K562 (cell line): ENCODE measurements around the gene INMT. TPM values are rescaled to one million over a fixed set of nuclear protein-coding genes. Genes with fewer than 3 reads are reported as not detected.
A peak's percentile ranks its signal among the peaks of the same experiment; 100 is the strongest.

Experiments used
- ATAC-seq: fragments of 200-7000 bp; cut with Tn5 transposase; 3 replicates; pipeline ENCODE4 v1.9.1; 2020; ENCODE audit warnings: moderate library complexity
- BruUV-seq: library from RNA; stranded (reverse); fragments of 400-500 nt; replicated peaks from 2 replicates; lab custom pipeline; 2021; lab: Mats Ljungman, UMichigan
- CTCF ChIA-PET: fragments of 300-600 bp; formaldehyde crosslinking; extraction: SDS; loops from one replicate; lab custom pipeline; 2021; ENCODE audit warnings: low intra/inter-chr PET ratio; lab: Yijun Ruan, JAX
- POLR2A ChIA-PET: fragments of 300-600, 350-650 bp; sonication (Branson Sonifier 250); formaldehyde crosslinking; extraction: SDS; loops from one replicate; lab custom pipeline; 2021; ENCODE audit warnings: antibody characterized with exemption, inconsistent platforms; lab: Yijun Ruan, JAX
- DNase-seq, 4 experiments: peaks; one replicate each; pipeline versions ENCODE4 v3.0.0 to v3.0.0-alpha.2; 2011 to 2018; ENCODE audit warnings: low spot score in 3 of 4, mixed read lengths in 3 of 4; ENCODE audit errors: extremely low read depth in 1 of 4
- FAIRE-seq: peaks from 2 replicates; lab custom pipeline; 2011; peaks lifted over from hg19 to GRCh38; lab: Jason Lieb, UNC
- H2AFZ ChIP-seq: 2 replicates; pipeline ENCODE4 v1.6.0; 2011; ENCODE audit warnings: low read depth, low read length, control low read depth, inconsistent platforms
- H3K27ac ChIP-seq: fragments of 200-600 bp; 3 replicates; pipeline ENCODE4 v1.8.0; 2011; ENCODE audit warnings: low read depth, mild to moderate bottlenecking, control low read depth, inconsistent platforms, low read length, moderate library complexity, mixed read lengths; ENCODE audit errors: extremely low read depth
- H3K27me3 ChIP-seq, 2 experiments: fragments of 300-600 bp in 1 of 2; 2 replicates in 1 of 2; 3 replicates in 1 of 2; pipeline versions ENCODE4 v1.6.0 to v1.8.0; 2011; ENCODE audit warnings: inconsistent platforms in 2 of 2, low read length in 2 of 2, mild to moderate bottlenecking in 1 of 2, mixed read lengths in 1 of 2, moderate library complexity in 1 of 2; ENCODE audit not compliant: control insufficient read depth in 2 of 2, insufficient read depth in 2 of 2
- H3K36me3 ChIP-seq: fragments of 300-600 bp; 3 replicates; pipeline ENCODE4 v1.8.0; 2011; ENCODE audit warnings: mild to moderate bottlenecking, low read length, inconsistent platforms; ENCODE audit not compliant: control insufficient read depth, insufficient read depth
- H3K4me1 ChIP-seq, 2 experiments: fragments of 200-600 bp in 1 of 2; replicated peaks in 1 of 2; 2 replicates in 1 of 2; 3 replicates in 1 of 2; pipeline versions ENCODE4 v1.5.1 to v1.8.0; 2011; ENCODE audit warnings: inconsistent platforms in 2 of 2, low read length in 2 of 2, mild to moderate bottlenecking in 1 of 2, mixed read lengths in 1 of 2, moderate library complexity in 1 of 2; ENCODE audit not compliant: control insufficient read depth in 2 of 2, insufficient read depth in 2 of 2
- H3K4me2 ChIP-seq: 2 replicates; pipeline ENCODE4 v1.6.1; 2011; ENCODE audit warnings: low read length, control low read depth, inconsistent platforms, mixed read lengths; ENCODE audit not compliant: insufficient read depth
- H3K4me3 ChIP-seq: fragments of 200-600 bp; sonication (generic), shearing (Covaris generic); 2 replicates; pipeline ENCODE4 v1.5.1; 2016; ENCODE audit warnings: control low read depth, inconsistent platforms
- H3K79me2 ChIP-seq: fragments of 200-600 bp; 3 replicates; pipeline ENCODE4 v1.8.0; 2011; ENCODE audit warnings: low read length, inconsistent platforms; ENCODE audit not compliant: control insufficient read depth, insufficient read depth
- H3K9ac ChIP-seq, 2 experiments: 2 replicates each; pipeline versions ENCODE4 v1.6.0 to v1.6.1; 2011; ENCODE audit warnings: low read depth in 2 of 2, low read length in 2 of 2, control low read depth in 1 of 2, inconsistent platforms in 1 of 2, mild to moderate bottlenecking in 1 of 2, mixed read lengths in 1 of 2; ENCODE audit not compliant: insufficient read depth in 1 of 2
- H3K9me1 ChIP-seq: one replicate; pipeline ENCODE4 v1.6.0; 2011; ENCODE audit warnings: inconsistent platforms, mild to moderate bottlenecking, low read length, moderate library complexity; ENCODE audit not compliant: control insufficient read depth, insufficient read depth
- H3K9me3 ChIP-seq: replicated peaks from 2 replicates; pipeline ENCODE4 v1.5.1; 2011; ENCODE audit warnings: low read depth, low read length, inconsistent platforms; ENCODE audit not compliant: control insufficient read depth, insufficient read depth
- H4K20me1 ChIP-seq: replicated peaks from 2 replicates; pipeline ENCODE4 v1.6.1; 2011; ENCODE audit warnings: low read length, inconsistent platforms, mixed read lengths; ENCODE audit not compliant: control insufficient read depth, insufficient read depth
- CBX8 ChIP-seq: fragments of 200-600 bp; sonication (generic); IDR thresholded peaks from 2 replicates; pipeline ENCODE4 v1.6.1; 2012; ENCODE audit warnings: borderline replicate concordance, mixed run types, low read depth, mild to moderate bottlenecking, moderate library complexity, mixed read lengths, low read length, control low read depth, inconsistent platforms; ENCODE audit not compliant: poor library complexity, severe bottlenecking; ENCODE audit errors: extremely low read depth
- CXXC5 ChIP-seq: fragments of 250-450 bp; sonication (Bioruptor Pico); IDR thresholded peaks from 2 replicates; pipeline ENCODE4 v1.8.0; 2022; ENCODE audit warnings: inconsistent platforms, mild to moderate bottlenecking, moderate library complexity
- ELF1 ChIP-seq: fragments of 200-800 bp; sonication (Bioruptor generic); IDR thresholded peaks from 2 replicates; pipeline ENCODE4 v1.6.1; 2016; ENCODE audit warnings: missing genetic modification characterization, missing compliant biosample characterization
- HDAC3 ChIP-seq: fragments of 450-650 bp; IDR thresholded peaks from 2 replicates; pipeline ENCODE4 v1.6.1; 2018; ENCODE audit warnings: borderline replicate concordance, mild to moderate bottlenecking, moderate library complexity; ENCODE audit not compliant: partially characterized antibody
- HLTF ChIP-seq: fragments of 450-650 bp; IDR thresholded peaks from 2 replicates; pipeline ENCODE4 v1.6.1; 2016
- PHB ChIP-seq: fragments of 250-450 bp; sonication (Bioruptor Pico); IDR thresholded peaks from 2 replicates; pipeline ENCODE4 v1.5.0; 2021
- ZNF589 ChIP-seq: fragments of 200-800 bp; sonication (Bioruptor generic); IDR thresholded peaks from 2 replicates; pipeline ENCODE4 v1.6.1; 2016; ENCODE audit warnings: low read depth, missing genetic modification characterization, missing compliant biosample characterization
- WGBS: fragments of 100-300 bp; shearing (Covaris generic); methylation state at CpG from one replicate; pipeline ENCODE4 v1.1.6; 2016; ENCODE audit warnings: low coverage, mixed read lengths; ENCODE audit not compliant: insufficient coverage; ENCODE audit errors: missing lambda C conversion rate; 5-methylcytosine and 5-hydroxymethylcytosine counted together
- in situ Hi-C: fragments of 300-500 bp; cut with MboI; formaldehyde crosslinking; loops from 4 replicates; pipeline ENCODE4 v1.15.0; 2018; ENCODE audit warnings: inconsistent platforms, mixed read lengths
- intact Hi-C: fragments of 100-400 bp; cut with micrococcal nuclease; formaldehyde crosslinking; loops from 2 replicates; pipeline ENCODE4 v1.14.2; 2022
- polyA plus RNA-seq, 8 experiments: library from polyadenylated mRNA; depleted of rRNA in 4 of 8; stranded (reverse) in 5 of 8; unstranded in 3 of 8; fragments of >200 nt; fragmentation: Nextera tagmentation in 2 of 8; fragmentation: Illumina TruSeq in 1 of 8; extraction: Ambion mirVana in 2 of 8; extraction: Trizol in 1 of 8; gene quantifications; 2 replicates each; pipeline versions ENCODE4 v1.2.1 to v1.2.3, GENCODE V29; 2011 to 2014; ENCODE audit warnings: inconsistent platforms in 1 of 8, missing spikeins in 1 of 8
- total RNA-seq, 7 experiments: library from RNA; depleted of rRNA in 6 of 7; stranded (reverse); fragments of >200 nt in 6 of 7; fragmentation: Illumina TruSeq in 2 of 7; extraction: Trizol in 2 of 7; gene quantifications; 2 replicates each; pipeline versions ENCODE4 v1.2.1 to v1.2.3, GENCODE V29; 2011 to 2021; ENCODE audit warnings: low replicate concordance in 1 of 7
- TF ChIP-seq, protein P1 (sequence below): fragments of 450-650 bp; IDR thresholded peaks from 2 replicates; pipeline ENCODE4 v1.6.1; 2014; ENCODE audit warnings: low read depth, mild to moderate bottlenecking, moderate library complexity, borderline replicate concordance
- TF ChIP-seq, protein P2 (sequence below): fragments of 450-650 bp; IDR thresholded peaks from one replicate; pipeline ENCODE4 v1.6.1; 2018; ENCODE audit warnings: mild to moderate bottlenecking, moderate library complexity; ENCODE audit not compliant: partially characterized antibody
- TF ChIP-seq, protein P3 (sequence below): IDR thresholded peaks from 2 replicates; pipeline ENCODE4 v1.6.1; 2011; ENCODE audit warnings: borderline replicate concordance, low read depth, mild to moderate bottlenecking, moderate library complexity, low read length; ENCODE audit not compliant: insufficient read depth, poor library complexity, severe bottlenecking
- TF ChIP-seq, protein P4 (sequence below): conservative IDR thresholded peaks from 2 replicates; pipeline ENCODE4 v1.6.1; 2011; ENCODE audit warnings: low read depth, mild to moderate bottlenecking, low read length; ENCODE audit not compliant: control insufficient read depth

The INMT gene
- total and polyA plus RNA-seq, 9 of the 15 experiments (the other 6 are each of a cell fraction or from before 2014, with no cell fraction given) = 0.04 to 0.27 TPM; not detected in 7

DNA sequence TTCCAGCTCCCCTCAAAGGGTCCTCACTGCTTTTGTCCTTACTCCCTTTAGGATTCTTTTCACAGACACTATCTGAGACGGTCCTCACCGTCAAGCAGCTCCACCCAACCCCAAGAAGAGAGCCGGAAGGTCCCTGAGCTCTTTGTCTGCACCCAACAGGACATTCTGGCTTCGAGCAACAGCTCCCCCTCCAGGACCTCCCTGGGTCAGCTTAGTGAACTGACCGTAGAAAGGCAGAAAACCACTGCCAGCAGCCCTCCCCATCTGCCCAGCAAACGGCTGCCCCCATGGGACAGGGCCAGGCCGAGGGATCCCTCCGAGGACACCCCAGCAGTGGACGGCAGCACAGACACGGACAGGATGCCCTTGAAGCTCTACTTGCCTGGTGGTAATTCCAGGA, 39.2 kb downstream of the INMT start:
- 62% methylated on average over 10 of the region's 10 CpGs for WGBS
- no peaks in the 10 kb centered on the region for H3K9me1 ChIP-seq
- DNase-seq = peak in 2 of 4 experiments; percentile 46 to 49
- ChIA-PET CTCF (interaction anchor here (0.9 to 1.9 kb wide), 4 partner anchors 46 to 89 kb away, joined by 3 to 5 read pairs (median 4); no protein-coding TSS in a partner anchor), POLR2A (interaction anchor here (0.6 to 2.1 kb wide), 10 partner anchors 9 to 1519 kb away, joined by 3 to 5 read pairs (median 4); no protein-coding TSS in a partner anchor)
- no peaks in the 10 kb centered on the region for H4K20me1 ChIP-seq
- FAIRE-seq = no peak
- H2AFZ ChIP-seq = no peak overlapping the region
- H3K9me3 ChIP-seq = no peaks in the 10 kb centered on the region
- H3K4me2 ChIP-seq = no peak overlapping the region
- H3K27ac ChIP-seq = no peak overlapping the region
- no TSS peak for BruUV-seq
- 0 out of 5 replicates have a peak, but pooled peaks cover 0 to 3% of the 10 kb centered on the region in 2 experiments for H3K4me1 ChIP-seq
- no peak overlapping the region for H3K4me3 ChIP-seq
- intact Hi-C loops = loop anchor here (1.0 kb wide), 1 partner anchor 48 kb away; no protein-coding TSS in a partner anchor
- H3K79me2 ChIP-seq = no peaks in the 10 kb centered on the region
- no peak overlapping the region for H3K9ac ChIP-seq
- H3K27me3 ChIP-seq = no peaks in the 10 kb centered on the region
- in situ Hi-C loops = no loop called here
- peaks cover 72% of the 10 kb centered on the region; the same call in 2 of the 3 replicates for H3K36me3 ChIP-seq
- ATAC-seq = peak; percentile 90
- TF ChIP-seq CBX8 (no peak), HDAC3 (no peak), ZNF589 (CRISPR knock-in tag) (no peak), HLTF (no peak), PHB (CRISPR knock-in tag) (no peak), CXXC5 (CRISPR knock-in tag) (no peak), ELF1 (tag) (no peak)
- TF ChIP-seq, protein P1, sequence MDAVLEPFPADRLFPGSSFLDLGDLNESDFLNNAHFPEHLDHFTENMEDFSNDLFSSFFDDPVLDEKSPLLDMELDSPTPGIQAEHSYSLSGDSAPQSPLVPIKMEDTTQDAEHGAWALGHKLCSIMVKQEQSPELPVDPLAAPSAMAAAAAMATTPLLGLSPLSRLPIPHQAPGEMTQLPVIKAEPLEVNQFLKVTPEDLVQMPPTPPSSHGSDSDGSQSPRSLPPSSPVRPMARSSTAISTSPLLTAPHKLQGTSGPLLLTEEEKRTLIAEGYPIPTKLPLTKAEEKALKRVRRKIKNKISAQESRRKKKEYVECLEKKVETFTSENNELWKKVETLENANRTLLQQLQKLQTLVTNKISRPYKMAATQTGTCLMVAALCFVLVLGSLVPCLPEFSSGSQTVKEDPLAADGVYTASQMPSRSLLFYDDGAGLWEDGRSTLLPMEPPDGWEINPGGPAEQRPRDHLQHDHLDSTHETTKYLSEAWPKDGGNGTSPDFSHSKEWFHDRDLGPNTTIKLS = no peak
- TF ChIP-seq, protein P2, sequence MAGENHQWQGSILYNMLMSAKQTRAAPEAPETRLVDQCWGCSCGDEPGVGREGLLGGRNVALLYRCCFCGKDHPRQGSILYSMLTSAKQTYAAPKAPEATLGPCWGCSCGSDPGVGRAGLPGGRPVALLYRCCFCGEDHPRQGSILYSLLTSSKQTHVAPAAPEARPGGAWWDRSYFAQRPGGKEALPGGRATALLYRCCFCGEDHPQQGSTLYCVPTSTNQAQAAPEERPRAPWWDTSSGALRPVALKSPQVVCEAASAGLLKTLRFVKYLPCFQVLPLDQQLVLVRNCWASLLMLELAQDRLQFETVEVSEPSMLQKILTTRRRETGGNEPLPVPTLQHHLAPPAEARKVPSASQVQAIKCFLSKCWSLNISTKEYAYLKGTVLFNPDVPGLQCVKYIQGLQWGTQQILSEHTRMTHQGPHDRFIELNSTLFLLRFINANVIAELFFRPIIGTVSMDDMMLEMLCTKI = no peak
- TF ChIP-seq, protein P3, sequence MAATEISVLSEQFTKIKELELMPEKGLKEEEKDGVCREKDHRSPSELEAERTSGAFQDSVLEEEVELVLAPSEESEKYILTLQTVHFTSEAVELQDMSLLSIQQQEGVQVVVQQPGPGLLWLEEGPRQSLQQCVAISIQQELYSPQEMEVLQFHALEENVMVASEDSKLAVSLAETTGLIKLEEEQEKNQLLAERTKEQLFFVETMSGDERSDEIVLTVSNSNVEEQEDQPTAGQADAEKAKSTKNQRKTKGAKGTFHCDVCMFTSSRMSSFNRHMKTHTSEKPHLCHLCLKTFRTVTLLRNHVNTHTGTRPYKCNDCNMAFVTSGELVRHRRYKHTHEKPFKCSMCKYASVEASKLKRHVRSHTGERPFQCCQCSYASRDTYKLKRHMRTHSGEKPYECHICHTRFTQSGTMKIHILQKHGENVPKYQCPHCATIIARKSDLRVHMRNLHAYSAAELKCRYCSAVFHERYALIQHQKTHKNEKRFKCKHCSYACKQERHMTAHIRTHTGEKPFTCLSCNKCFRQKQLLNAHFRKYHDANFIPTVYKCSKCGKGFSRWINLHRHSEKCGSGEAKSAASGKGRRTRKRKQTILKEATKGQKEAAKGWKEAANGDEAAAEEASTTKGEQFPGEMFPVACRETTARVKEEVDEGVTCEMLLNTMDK = peak; percentile 19
- TF ChIP-seq, protein P4, sequence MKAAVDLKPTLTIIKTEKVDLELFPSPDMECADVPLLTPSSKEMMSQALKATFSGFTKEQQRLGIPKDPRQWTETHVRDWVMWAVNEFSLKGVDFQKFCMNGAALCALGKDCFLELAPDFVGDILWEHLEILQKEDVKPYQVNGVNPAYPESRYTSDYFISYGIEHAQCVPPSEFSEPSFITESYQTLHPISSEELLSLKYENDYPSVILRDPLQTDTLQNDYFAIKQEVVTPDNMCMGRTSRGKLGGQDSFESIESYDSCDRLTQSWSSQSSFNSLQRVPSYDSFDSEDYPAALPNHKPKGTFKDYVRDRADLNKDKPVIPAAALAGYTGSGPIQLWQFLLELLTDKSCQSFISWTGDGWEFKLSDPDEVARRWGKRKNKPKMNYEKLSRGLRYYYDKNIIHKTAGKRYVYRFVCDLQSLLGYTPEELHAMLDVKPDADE = no peak
